Lung (tissue), 12 donors: ENCODE measurements around the gene ADARB1. TPM values are rescaled to one million over a fixed set of nuclear protein-coding genes. Genes with fewer than 3 reads are reported as not detected.

ENCODE experiments used
- ATAC-seq: fragments of 200-7000 bp; cut with Tn5 transposase; one replicate; pipeline ENCODE4 v1.9.1; 2020; ENCODE audit warnings: moderate number of reproducible peaks; ENCODE audit not compliant: insufficient read depth, low FRiP score
- DNase-seq, 3 donors: peaks; one replicate each; pipeline ENCODE4 v3.0.0-alpha.2; 2013 to 2017
- H3K27ac ChIP-seq, 2 donors: one replicate each; pipeline ENCODE4 v1.5.1; 2013; ENCODE audit warnings: mild to moderate bottlenecking in 2 of 2, moderate library complexity in 2 of 2, control low read depth in 1 of 2, inconsistent platforms in 1 of 2, low read depth in 1 of 2, low read length in 1 of 2
- H3K27me3 ChIP-seq, 3 donors: one replicate each; pipeline ENCODE4 v1.5.1; 2013; ENCODE audit warnings: low read length in 2 of 3; ENCODE audit not compliant: control insufficient read depth in 3 of 3, insufficient read depth in 3 of 3
- H3K36me3 ChIP-seq, 4 donors: one replicate each; pipeline ENCODE4 v1.5.1; 2013; ENCODE audit warnings: low read length in 4 of 4, mild to moderate bottlenecking in 1 of 4, moderate library complexity in 1 of 4; ENCODE audit not compliant: control insufficient read depth in 4 of 4, insufficient read depth in 4 of 4
- H3K4me1 ChIP-seq, 5 donors: one replicate each; pipeline ENCODE4 v1.5.1; 2013; ENCODE audit warnings: low read length in 5 of 5, mild to moderate bottlenecking in 2 of 5, moderate library complexity in 1 of 5; ENCODE audit not compliant: control insufficient read depth in 5 of 5, insufficient read depth in 5 of 5
- H3K4me3 ChIP-seq: one replicate; pipeline ENCODE4 v1.5.1; 2013; ENCODE audit warnings: mild to moderate bottlenecking, control low read depth, moderate library complexity
- H3K9ac ChIP-seq, 2 donors: one replicate each; pipeline ENCODE4 v1.5.1; 2013; ENCODE audit warnings: low read length in 2 of 2, control low read depth in 1 of 2; ENCODE audit not compliant: insufficient read depth in 1 of 2
- H3K9me3 ChIP-seq, 4 donors: one replicate each; pipeline ENCODE4 v1.5.1; 2013; ENCODE audit warnings: low read length in 3 of 4, mild to moderate bottlenecking in 1 of 4, moderate library complexity in 1 of 4; ENCODE audit not compliant: control insufficient read depth in 4 of 4, insufficient read depth in 3 of 4
- WGBS, 2 donors: extraction: QIAGEN DNeasy Blood & Tissue Kit; methylation state at CpG; one replicate each; pipeline ENCODE4 v1.1.7; 2013; 5-methylcytosine and 5-hydroxymethylcytosine counted together
- polyA plus RNA-seq, 2 donors: library from polyadenylated mRNA; stranded (reverse); fragments of 200-250 nt; gene quantifications; one replicate each; pipeline ENCODE4 v1.2.1, GENCODE V29; 2013
- total RNA-seq, 2 donors: library from RNA; depleted of rRNA in 1 of 2; stranded (reverse); fragments of >200 nt in 1 of 2; gene quantifications; one replicate each; pipeline ENCODE4 v1.2.1, GENCODE V29; 2014 to 2021
- TF ChIP-seq, protein P1 (sequence below): IDR thresholded peaks from 2 replicates; pipeline ENCODE4 v1.5.1; 2012; ENCODE audit warnings: mild to moderate bottlenecking; ENCODE audit errors: control extremely low read depth, extremely low read depth
- donor health status: control.
- donor health status: control.
- donor health status: Bipolar disorder and iron deficiency.
- donor health status: healthy.
- donor health status: DM: yes; HTN: yes; CAD: no.

The ADARB1 gene
- total and polyA plus RNA-seq, 4 donors: 13.4 to 47.7 (median 32.6) TPM

DNA sequence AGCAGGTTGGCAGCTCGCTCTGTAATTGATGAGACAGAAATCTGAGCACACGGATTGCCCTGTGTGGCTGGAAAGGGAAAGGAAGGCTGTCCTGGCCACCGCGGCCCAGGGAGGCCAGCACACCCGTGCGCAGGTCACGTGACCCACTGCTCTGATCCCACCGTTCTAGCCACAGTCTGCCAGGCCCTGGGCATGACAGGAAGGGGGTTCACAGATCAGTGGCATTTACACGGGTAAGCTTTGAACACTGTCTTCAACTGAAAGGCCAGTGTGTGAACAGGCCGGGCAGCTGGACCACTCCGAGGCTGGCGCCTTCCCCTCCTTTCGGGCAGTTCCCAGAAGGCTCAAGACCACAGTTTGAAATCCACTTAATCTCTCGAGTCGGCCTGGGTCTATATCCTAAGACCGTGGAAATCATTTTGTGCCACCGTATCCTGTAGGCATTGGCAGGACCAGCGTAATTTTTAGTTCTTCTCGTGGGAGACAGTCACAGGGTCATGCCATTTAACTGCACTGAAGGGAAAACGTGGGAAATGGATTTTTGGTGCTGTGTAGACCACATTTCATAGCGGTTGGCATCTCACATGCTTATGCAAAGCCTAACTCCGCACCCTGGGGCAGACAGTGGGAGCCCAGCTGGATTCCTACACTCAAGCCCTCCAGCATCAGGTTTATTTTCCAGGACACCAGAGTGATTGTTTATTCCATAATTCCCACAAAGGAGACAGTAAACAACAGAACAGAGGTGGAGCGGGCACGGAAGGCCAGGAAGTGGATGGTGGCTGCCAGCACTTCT, 3.1 kb upstream of the ADARB1 start:
- no peak for ATAC-seq
- DNase-seq: no peak
- 88 to 90% methylated on average over 24 of the region's 24 CpGs for WGBS, 2 donors
- Histone ChIP-seq H3K4me3 (no peak overlapping the region), H3K36me3 (no peaks in the 10 kb centered on the region), H3K27me3 (no peaks in the 10 kb centered on the region), H3K9me3 (no peaks in the 10 kb centered on the region), H3K27ac (no peak overlapping the region), H3K4me1 (peaks cover 0 to 18% (median 5%) of the 10 kb centered on the region in 5 donors), H3K9ac (no peak overlapping the region)
- TF ChIP-seq, protein P1, sequence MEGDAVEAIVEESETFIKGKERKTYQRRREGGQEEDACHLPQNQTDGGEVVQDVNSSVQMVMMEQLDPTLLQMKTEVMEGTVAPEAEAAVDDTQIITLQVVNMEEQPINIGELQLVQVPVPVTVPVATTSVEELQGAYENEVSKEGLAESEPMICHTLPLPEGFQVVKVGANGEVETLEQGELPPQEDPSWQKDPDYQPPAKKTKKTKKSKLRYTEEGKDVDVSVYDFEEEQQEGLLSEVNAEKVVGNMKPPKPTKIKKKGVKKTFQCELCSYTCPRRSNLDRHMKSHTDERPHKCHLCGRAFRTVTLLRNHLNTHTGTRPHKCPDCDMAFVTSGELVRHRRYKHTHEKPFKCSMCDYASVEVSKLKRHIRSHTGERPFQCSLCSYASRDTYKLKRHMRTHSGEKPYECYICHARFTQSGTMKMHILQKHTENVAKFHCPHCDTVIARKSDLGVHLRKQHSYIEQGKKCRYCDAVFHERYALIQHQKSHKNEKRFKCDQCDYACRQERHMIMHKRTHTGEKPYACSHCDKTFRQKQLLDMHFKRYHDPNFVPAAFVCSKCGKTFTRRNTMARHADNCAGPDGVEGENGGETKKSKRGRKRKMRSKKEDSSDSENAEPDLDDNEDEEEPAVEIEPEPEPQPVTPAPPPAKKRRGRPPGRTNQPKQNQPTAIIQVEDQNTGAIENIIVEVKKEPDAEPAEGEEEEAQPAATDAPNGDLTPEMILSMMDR: no peak

DNA sequence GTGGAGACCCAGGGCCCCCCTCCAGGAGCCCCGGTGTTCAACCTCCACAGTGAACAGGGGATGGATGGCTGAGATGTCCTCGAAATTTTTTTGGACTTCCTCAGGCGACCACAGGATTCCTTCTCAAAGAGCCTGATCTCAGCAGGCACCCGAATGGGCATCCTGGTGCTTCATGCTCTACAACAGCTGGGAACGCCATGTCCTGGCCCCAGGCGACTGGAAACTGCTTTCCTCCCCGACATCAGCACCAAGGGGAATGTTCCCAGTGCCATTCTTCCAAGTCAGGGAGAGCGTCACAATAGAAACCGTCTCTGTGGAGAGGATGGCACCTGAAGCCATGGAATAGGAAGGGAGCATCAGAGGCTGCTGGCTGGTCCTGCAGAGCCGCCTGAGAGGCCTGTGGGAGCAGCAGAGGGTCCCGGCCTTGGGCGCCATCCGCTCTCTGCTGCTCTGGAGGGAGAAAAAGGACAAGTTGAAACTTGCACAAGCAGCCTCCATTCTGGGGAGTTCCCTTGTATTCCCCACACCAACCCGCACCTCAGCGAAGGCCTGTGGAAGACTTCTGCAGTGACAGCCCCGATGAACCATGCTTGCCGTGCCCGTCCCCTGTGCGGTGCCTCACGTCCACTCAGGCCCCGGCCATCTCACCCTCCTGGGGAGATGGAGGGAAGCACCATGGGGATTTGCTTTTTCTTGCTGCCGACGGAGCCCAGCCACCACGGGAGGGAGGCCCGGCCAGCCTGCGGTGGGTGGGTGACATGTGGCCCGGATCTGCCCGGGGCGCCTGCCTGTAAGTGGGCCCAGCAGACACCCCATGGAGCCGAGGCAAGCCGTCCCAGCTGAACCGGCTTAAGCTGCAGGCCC, 2.3 kb upstream of the ADARB1 start:
- 95% methylated on average over 32 of the region's 32 CpGs for WGBS, 2 donors
- Histone ChIP-seq H3K9ac (no peak overlapping the region), H3K27me3 (no peaks in the 10 kb centered on the region), H3K4me1 (peaks cover 0 to 25% (median 5%) of the 10 kb centered on the region in 5 donors), H3K27ac (no peak overlapping the region), H3K36me3 (no peaks in the 10 kb centered on the region), H3K4me3 (no peak overlapping the region), H3K9me3 (no peaks in the 10 kb centered on the region)
- no peak for DNase-seq
- TF ChIP-seq, protein P1: no peak
- ATAC-seq: no peak

DNA sequence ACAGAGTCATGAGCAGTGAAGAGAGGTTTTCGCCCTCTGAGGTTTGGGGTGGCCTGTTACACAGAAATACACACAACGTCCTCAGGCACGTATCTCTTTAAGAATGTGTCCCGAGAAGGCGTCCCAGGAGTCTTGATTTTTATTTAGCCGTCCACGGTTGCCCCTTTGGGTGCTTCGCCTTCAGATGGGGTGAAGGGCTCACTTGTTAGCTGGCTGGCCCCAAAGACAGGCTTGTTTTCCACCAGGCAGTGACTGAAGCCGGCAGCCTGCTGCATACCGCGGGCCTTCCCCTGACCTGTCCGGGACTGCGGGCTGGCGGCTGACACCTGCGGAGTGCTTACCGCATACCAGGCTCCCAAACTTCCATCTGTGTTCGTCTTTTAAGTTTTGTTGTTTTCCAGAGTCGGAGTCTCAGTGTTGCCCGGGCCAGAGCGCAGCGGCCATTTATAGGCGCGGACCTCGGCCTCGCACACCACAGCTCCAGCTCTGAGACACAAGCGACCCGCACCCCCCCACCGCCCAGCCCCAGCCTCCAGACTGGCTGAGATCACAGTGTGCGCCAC, 1.6 kb upstream of the ADARB1 start:
- DNase-seq: no peak
- TF ChIP-seq, protein P1: no peak
- Histone ChIP-seq H3K36me3 (no peaks in the 10 kb centered on the region), H3K27me3 (no peaks in the 10 kb centered on the region), H3K4me1 (peaks cover 0 to 25% (median 5%) of the 10 kb centered on the region in 5 donors), H3K9me3 (no peaks in the 10 kb centered on the region), H3K9ac (no peak overlapping the region), H3K27ac (no peak overlapping the region), H3K4me3 (no peak overlapping the region)
- no peak for ATAC-seq
- 91 to 96% methylated on average over 29 of the region's 29 CpGs for WGBS, 2 donors
